ENCODE results near the gene MRPL27. TPM values are rescaled to one million over a fixed set of nuclear protein-coding genes. Genes with fewer than 3 reads are reported as not detected.
A peak's percentile ranks its signal among the peaks of the same experiment; 100 is the strongest.
"Not testable (repeated sequence)": the region's sequence is repeated elsewhere in the genome, so short reads cannot be mapped to it uniquely, and the experiment has no call there.

Gene MRPL27
- total RNA-seq, 1 experiment from 2014 or later = 74.4 TPM

DNA sequence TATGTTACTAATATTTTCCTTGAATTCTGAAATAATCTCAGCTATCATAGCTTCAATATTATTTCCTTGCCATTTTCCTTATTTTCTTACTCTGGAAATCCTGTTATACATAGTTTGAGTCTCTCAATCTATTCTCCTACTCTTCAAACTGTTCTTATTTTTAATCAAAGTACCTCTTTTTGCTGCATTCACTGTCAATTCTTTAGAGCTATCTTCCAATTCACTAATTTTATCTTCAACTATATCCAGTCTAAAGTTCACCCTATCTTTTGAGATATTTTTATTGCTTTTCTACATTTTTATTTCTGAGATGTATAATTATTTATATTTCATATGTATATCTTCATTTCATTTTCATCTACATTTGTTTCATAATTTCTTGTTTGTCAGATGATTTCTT is 34.3 kb downstream of the MRPL27 start:
- no peak for DNase-seq
- no peaks in the 10 kb centered on the region for H3K36me3 ChIP-seq
- peaks cover 10% of the 10 kb centered on the region for H3K9me3 ChIP-seq
- H3K27me3 ChIP-seq = no peaks in the 10 kb centered on the region
- H3K4me3 ChIP-seq = no peak overlapping the region

GRCh38 chr17:50337956-50338355 is 35.0 kb downstream of the MRPL27 start:
- peaks cover 10% of the 10 kb centered on the region for H3K9me3 ChIP-seq
- H3K27me3 ChIP-seq = no peaks in the 10 kb centered on the region
- no peaks in the 10 kb centered on the region for H3K36me3 ChIP-seq
- DNase-seq = no peak
- H3K4me3 ChIP-seq = no peak overlapping the region

GRCh38 chr17:50333291-50334057 is 39.5 kb downstream of the MRPL27 start:
- DNase-seq, H3K27me3 ChIP-seq, H3K4me3 ChIP-seq, H3K9me3 ChIP-seq, H3K36me3 ChIP-seq: not testable (repeated sequence)

GRCh38 chr17:50332196-50332595 is 40.8 kb downstream of the MRPL27 start:
- Histone ChIP-seq H3K36me3 (no peaks in the 10 kb centered on the region), H3K9me3 (no peaks in the 10 kb centered on the region), H3K27me3 (no peaks in the 10 kb centered on the region), H3K4me3 (no peak overlapping the region)
- DNase-seq = no peak

DNA sequence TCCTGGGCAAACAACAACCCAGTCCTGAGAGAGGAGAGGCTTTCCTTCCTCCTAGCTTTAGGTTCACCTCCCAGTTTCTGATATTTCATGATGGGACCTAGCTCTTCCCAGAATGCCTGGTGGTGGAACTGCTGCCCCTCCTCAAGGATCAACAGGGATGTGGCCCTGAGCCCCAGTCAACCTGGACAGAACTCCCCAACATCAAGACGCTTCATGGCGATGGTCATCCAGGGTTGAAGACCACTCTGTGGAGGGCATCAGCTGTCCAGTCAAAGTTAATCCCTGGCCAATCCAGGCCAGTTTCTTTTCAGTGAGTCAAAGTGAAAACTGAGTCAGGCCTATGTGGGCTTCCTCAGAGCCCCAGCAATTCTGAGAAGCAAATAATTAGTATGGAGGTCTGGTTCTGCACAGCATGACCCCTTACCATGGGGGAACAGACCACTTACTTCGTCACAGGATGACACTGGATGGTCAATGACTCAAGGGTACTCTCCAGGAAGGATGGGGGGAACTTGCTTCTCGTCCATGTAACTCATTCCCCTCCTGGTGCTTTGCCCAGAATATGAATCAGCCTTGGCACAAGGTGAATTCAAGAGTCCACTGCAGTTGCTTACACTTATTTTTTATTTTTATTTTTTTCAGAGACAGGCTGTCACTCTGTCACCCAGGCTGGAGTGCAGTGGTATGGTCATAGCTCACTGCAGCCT is 41.7 kb downstream of the MRPL27 start:
- no peak overlapping the region for H3K4me3 ChIP-seq
- H3K36me3 ChIP-seq = no peaks in the 10 kb centered on the region
- DNase-seq = peak; percentile 95
- H3K9me3 ChIP-seq = no peaks in the 10 kb centered on the region
- H3K27me3 ChIP-seq = no peaks in the 10 kb centered on the region

- DNase-seq = no peak
These were observed 42.7 kb downstream of the MRPL27 start for GRCh38 chr17:50330151-50330775.

DNA sequence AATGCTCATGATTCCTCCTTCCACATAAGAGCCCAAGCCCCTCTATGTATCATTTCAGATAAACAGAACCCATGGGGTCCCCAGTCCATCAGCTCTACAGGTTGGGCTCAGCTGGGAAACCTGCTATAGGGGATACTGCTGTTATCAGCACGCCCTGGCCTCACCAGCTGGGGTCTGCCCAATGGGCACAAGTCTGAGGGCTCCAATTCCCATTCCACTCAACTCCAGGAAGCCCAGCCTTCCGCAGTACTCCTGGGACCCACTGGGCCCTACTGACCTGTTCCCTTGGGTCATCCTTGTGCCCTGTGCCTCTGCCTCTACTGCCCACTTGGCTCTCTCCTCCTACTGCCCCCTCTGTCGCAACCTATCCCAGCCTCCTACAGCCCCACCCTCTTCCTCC is 43.3 kb downstream of the MRPL27 start:
- Histone ChIP-seq H3K9me3 (no peaks in the 10 kb centered on the region), H3K4me3 (no peak overlapping the region), H3K36me3 (no peaks in the 10 kb centered on the region), H3K27me3 (no peaks in the 10 kb centered on the region)
- no peak for DNase-seq

More at GRCh38 chr17:50330151-50330775, 42.7 kb downstream of the MRPL27 start:
- Histone ChIP-seq H3K4me3 (no peak overlapping the region), H3K9me3 (no peaks in the 10 kb centered on the region), H3K27me3 (no peaks in the 10 kb centered on the region), H3K36me3 (no peaks in the 10 kb centered on the region)

DNA sequence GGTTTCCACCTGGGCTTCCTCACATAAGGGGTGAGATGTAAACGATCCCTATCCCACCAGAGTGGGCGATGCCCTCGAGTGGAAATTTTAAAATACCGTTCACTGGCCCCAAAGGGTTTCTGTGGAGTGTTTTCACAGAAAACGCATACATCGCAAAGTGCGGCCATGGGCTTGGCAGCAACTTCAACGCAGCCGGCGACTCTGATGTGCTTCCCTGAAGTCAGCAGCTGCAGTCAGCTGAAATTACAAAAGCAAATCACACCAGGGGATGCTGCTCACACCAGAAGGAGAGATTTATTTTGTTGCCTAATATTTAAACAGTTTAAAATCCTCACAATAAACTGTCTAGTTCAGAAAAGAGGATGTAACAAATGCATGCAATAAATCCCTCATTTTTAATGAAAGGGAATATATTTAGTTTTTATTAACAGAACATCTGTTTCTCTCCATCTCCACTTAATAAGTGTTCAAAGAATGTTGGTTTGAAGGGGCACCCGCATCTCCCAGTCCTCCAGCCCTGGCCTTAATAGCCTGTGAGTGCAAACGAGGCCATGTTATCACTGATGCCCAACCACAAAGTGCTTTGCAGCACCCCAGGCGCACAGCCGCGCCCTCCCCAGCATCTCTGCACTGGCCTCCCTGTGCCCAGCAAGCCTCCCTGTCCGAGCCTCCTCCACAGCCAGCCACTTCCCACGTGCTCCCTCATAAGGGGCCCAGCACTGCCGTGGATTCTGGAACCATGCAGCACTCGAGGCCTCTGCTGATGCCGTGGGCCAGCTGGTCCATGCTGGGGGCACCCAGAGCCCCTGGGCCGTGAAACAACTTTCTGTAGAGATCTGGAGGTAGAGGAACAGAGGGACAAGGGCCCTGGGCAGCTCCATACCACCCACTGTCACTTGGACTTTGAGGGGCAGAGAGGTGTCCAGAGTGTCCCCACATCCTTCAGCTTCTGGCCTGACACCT is 44.3 kb downstream of the MRPL27 start:
- no peak for DNase-seq
- Histone ChIP-seq H3K27me3 (no peaks in the 10 kb centered on the region), H3K9me3 (no peaks in the 10 kb centered on the region), H3K4me3 (no peak overlapping the region), H3K36me3 (no peaks in the 10 kb centered on the region)

- DNase-seq = no peak
- H3K4me3 ChIP-seq = no peak overlapping the region
- no peaks in the 10 kb centered on the region for H3K36me3 ChIP-seq
- H3K27me3 ChIP-seq = no peaks in the 10 kb centered on the region
- H3K9me3 ChIP-seq = no peaks in the 10 kb centered on the region
These were observed 46.1 kb downstream of the MRPL27 start for GRCh38 chr17:50326831-50327364.

DNA sequence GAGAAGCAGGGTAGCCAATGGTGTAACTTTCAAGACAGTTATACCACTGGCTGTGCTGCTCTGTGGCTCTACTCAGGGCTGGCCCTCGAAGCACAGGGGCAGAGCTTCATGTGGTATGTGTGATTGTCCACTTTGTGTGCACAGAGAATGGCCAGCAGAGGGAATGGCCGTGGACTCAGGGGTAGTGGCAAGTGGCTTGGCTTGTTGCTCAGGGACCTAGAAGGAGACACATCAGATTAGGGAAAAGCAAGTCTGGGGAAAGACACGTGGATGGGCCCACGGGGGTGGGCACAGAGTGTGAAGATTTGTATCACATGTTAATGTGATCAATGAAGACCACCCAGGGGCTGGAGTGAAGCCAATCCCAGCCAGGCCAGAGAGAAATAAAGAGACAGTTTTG is 47.1 kb downstream of the MRPL27 start:
- DNase-seq = no peak
- Histone ChIP-seq H3K4me3 (no peak overlapping the region), H3K9me3 (no peaks in the 10 kb centered on the region), H3K36me3 (no peaks in the 10 kb centered on the region), H3K27me3 (no peaks in the 10 kb centered on the region)

GRCh38 chr17:50323060-50323459 is 49.9 kb downstream of the MRPL27 start:
- DNase-seq = no peak
- no peaks in the 10 kb centered on the region for H3K27me3 ChIP-seq

GRCh38 chr17:50322271-50322670 is 50.7 kb downstream of the MRPL27 start:
- Histone ChIP-seq H3K9me3 (no peaks in the 10 kb centered on the region), H3K4me3 (no peak overlapping the region), H3K27me3 (no peaks in the 10 kb centered on the region), H3K36me3 (no peaks in the 10 kb centered on the region)
- DNase-seq = no peak

More at GRCh38 chr17:50323060-50323459, 49.9 kb downstream of the MRPL27 start:
- Histone ChIP-seq H3K9me3 (no peaks in the 10 kb centered on the region), H3K4me3 (no peak overlapping the region), H3K36me3 (no peaks in the 10 kb centered on the region)

DNA sequence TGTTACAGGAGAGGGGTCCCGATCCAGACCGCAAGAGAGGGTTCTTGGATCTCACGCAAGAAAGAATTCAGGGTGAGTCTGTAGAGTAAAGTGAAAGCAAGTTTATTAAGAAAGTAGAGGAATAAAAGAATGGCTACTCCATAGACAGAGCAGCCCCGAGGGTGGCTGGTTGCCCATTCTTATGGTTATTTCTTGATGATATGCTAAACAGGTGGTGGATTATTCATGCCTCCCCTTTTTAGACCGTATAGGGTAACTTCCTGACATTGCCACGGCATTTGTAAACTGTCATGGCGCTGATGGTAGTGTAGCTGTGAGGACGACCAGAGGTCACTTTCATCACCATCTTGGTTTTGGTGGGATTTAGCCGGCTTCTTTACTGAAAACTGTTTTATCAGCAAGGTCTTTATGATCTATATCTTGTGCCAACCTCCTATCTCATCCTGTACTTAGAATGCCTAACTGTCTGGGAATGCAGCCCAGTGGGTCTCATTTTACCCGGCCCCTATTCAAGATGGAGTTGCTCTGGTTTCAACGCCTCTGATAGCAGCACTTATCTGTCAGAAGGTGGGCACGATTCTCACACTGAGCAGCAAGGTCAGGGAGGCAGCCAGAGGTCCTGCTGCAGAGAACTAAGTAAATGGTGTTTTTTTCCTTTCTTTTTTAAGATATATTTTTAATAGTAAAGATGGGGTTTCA is 53.5 kb downstream of the MRPL27 start:
- Histone ChIP-seq H3K36me3 (no peaks in the 10 kb centered on the region), H3K4me3 (no peak overlapping the region), H3K27me3 (no peaks in the 10 kb centered on the region), H3K9me3 (no peaks in the 10 kb centered on the region; the same call in 1 of the 2 replicates)
- DNase-seq = no peak

DNA sequence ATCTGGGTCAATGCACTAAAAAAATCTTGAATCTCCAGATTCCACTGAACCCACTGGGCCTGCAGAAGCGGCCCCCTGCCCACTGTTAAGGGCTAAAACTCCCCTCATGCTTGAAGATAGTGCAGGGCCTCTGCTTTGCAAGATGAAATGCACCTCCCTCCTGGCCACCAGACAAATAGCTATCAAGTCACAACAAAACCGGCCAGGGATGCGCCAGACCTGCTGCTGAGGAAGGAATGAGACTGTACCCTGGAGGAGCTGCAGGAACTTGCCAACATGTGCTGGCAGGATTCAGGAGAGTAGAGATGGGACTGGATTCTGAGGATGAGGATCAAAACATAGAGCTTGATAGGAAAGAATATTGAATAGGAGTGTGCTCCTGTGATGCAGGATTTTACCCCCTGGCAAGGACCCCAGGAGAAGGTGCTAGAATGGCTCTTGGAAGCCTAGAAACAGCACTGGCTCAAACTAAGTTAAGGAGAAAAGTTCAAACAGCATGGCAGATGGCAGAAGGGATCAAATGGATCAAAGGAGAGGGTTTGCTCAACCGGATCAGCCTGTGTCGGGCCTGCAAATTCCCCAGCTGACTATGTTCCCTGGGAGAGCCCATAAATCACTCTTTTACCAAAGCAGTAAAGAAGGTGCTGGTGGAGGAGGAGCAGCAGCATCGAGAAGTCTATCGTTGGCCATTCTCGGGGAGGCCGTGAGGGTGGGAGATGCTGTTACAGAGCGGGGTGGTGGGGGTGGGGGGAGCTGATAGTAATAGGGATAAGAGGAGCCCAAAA is 54.3 kb downstream of the MRPL27 start:
- no peak overlapping the region for H3K4me3 ChIP-seq
- H3K27me3 ChIP-seq = no peaks in the 10 kb centered on the region
- H3K9me3 ChIP-seq = no peaks in the 10 kb centered on the region; the same call in 1 of the 2 replicates
- H3K36me3 ChIP-seq = no peaks in the 10 kb centered on the region
- no peak for DNase-seq

All from MG63 (cell line).